HepG2 (cell line): ENCODE results near the gene SIDT1. TPM values are rescaled to one million over a fixed set of nuclear protein-coding genes. Genes with fewer than 3 reads are reported as not detected.

ENCODE experiments used
- ATAC-seq: fragments of 200-7000 bp; cut with Tn5 transposase; 3 replicates; pipeline ENCODE4 v1.9.1; 2020; ENCODE audit warnings: mild to moderate bottlenecking, moderate library complexity
- BruUV-seq: library from RNA; stranded (reverse); fragments of 400-500 nt; replicated peaks from 2 replicates; lab custom pipeline; 2021; lab: Mats Ljungman, UMichigan
- CTCF ChIA-PET: fragments of 300-600 bp; formaldehyde crosslinking; extraction: SDS; loops from one replicate; lab custom pipeline; 2021; ENCODE audit warnings: low total read pairs, inconsistent platforms, low intra/inter-chr PET ratio; lab: Yijun Ruan, JAX
- POLR2A ChIA-PET: fragments of 350-600 bp; sonication (Branson Sonifier 250); formaldehyde crosslinking; loops from one replicate; lab custom pipeline; 2020; ENCODE audit warnings: antibody characterized with exemption, inconsistent platforms; lab: Yijun Ruan, JAX
- DNase-seq: peaks from one replicate; pipeline ENCODE4 v3.0.0-alpha.2; 2015; ENCODE audit warnings: low spot score
- FAIRE-seq: peaks from 3 replicates; lab custom pipeline; 2011; peaks lifted over from hg19 to GRCh38; lab: Jason Lieb, UNC
- H2AFZ ChIP-seq: one replicate; pipeline ENCODE4 v1.6.1; 2011; ENCODE audit warnings: low read length, inconsistent platforms
- H3K27ac ChIP-seq: fragments of 300-600 bp; 3 replicates; pipeline ENCODE4 v1.8.0; 2011; ENCODE audit warnings: mixed run types, mild to moderate bottlenecking, mixed read lengths, low read length, inconsistent platforms; ENCODE audit not compliant: insufficient read depth; ENCODE audit errors: extremely low read length
- H3K27me3 ChIP-seq, 2 experiments: fragments of 200-600 bp in 1 of 2; 2 replicates in 1 of 2; 3 replicates in 1 of 2; pipeline versions ENCODE4 v1.6.0 to v1.8.0; 2011; ENCODE audit warnings: low read length in 2 of 2, mild to moderate bottlenecking in 2 of 2, moderate library complexity in 2 of 2, inconsistent platforms in 1 of 2; ENCODE audit not compliant: insufficient read depth in 2 of 2, control insufficient read depth in 1 of 2
- H3K36me3 ChIP-seq, 2 experiments: fragments of 200-600 bp in 1 of 2; replicated peaks in 1 of 2; 2 replicates in 1 of 2; 3 replicates in 1 of 2; pipeline versions ENCODE4 v1.5.1 to v1.8.0; 2011; ENCODE audit warnings: low read length in 2 of 2, inconsistent platforms in 1 of 2; ENCODE audit not compliant: insufficient read depth in 2 of 2, control insufficient read depth in 1 of 2
- H3K4me1 ChIP-seq: 2 replicates; pipeline ENCODE4 v1.5.1; 2012; ENCODE audit warnings: low read length, inconsistent platforms; ENCODE audit not compliant: insufficient read depth
- H3K4me2 ChIP-seq: 2 replicates; pipeline ENCODE4 v1.6.0; 2011; ENCODE audit warnings: low read depth, low read length, inconsistent platforms
- H3K4me3 ChIP-seq, 3 experiments: fragments of 200-600 bp in 1 of 3; sonication (generic), shearing (Covaris generic) in 1 of 3; replicated peaks in 1 of 3; 2 replicates each; pipeline ENCODE4 v1.5.1; 2011 to 2016; ENCODE audit warnings: low read length in 3 of 3, inconsistent platforms in 2 of 3, low read depth in 2 of 3, mild to moderate bottlenecking in 2 of 3, control low read depth in 1 of 3, mixed read lengths in 1 of 3; ENCODE audit not compliant: insufficient read depth in 1 of 3
- H3K79me2 ChIP-seq: one replicate; pipeline ENCODE4 v1.6.1; 2011; ENCODE audit warnings: low read length, inconsistent platforms; ENCODE audit not compliant: insufficient read depth
- H3K9ac ChIP-seq: 2 replicates; pipeline ENCODE4 v1.6.0; 2011; ENCODE audit warnings: mild to moderate bottlenecking, low read depth, low read length, inconsistent platforms; ENCODE audit not compliant: insufficient read depth
- H3K9me3 ChIP-seq: 2 replicates; pipeline ENCODE4 v1.5.1; 2012; ENCODE audit warnings: mild to moderate bottlenecking, low read length
- H4K20me1 ChIP-seq: 2 replicates; pipeline ENCODE4 v1.6.0; 2011; ENCODE audit warnings: inconsistent platforms, mild to moderate bottlenecking, low read length, moderate library complexity; ENCODE audit not compliant: insufficient read depth
- MAX ChIP-seq: IDR thresholded peaks from 2 replicates; pipeline ENCODE4 v1.6.1; 2012; ENCODE audit warnings: inconsistent platforms
- MBNL3 ChIP-seq: fragments of 250-450 bp; sonication (Bioruptor Pico); conservative IDR thresholded peaks from 2 replicates; pipeline ENCODE4 v1.8.0; 2022; ENCODE audit warnings: mild to moderate bottlenecking, inconsistent platforms
- PCBP2 ChIP-seq: fragments of 200-400 bp; formaldehyde crosslinking; optimal IDR thresholded peaks from 2 replicates; pipeline ENCODE3; 2018; ENCODE audit warnings: low read length, low read depth; ENCODE audit not compliant: poor library complexity, severe bottlenecking
- POLR2AphosphoS2 ChIP-seq: IDR thresholded peaks from 2 replicates; pipeline ENCODE4 v1.6.1; 2011; ENCODE audit warnings: low read depth, low read length, improper control_type of control experiment
- RFX1 ChIP-seq: fragments of 450-650 bp; IDR thresholded peaks from 2 replicates; pipeline ENCODE4 v1.6.1; 2017
- TAF15 ChIP-seq: fragments of 200-400 bp; formaldehyde crosslinking; IDR thresholded peaks from one replicate; pipeline ENCODE4 v1.6.1; 2018; ENCODE audit warnings: mild to moderate bottlenecking, low read depth, low read length; ENCODE audit not compliant: poor library complexity, severe bottlenecking
- ZFP1 ChIP-seq: IDR thresholded peaks from 2 replicates; pipeline ENCODE4 v1.6.1; 2016
- ZNF160 ChIP-seq: sonication (generic); formaldehyde crosslinking; IDR thresholded peaks from 2 replicates; pipeline ENCODE4 v1.8.0; 2022; ENCODE audit warnings: mild to moderate bottlenecking, inconsistent platforms, missing genetic modification reagents
- ZNF556 ChIP-seq: sonication (generic); formaldehyde crosslinking; IDR thresholded peaks from 2 replicates; pipeline ENCODE4 v1.4.0; 2020; ENCODE audit warnings: mild to moderate bottlenecking, missing genetic modification reagents, borderline replicate concordance
- ZNF629 ChIP-seq: sonication (generic); formaldehyde crosslinking; conservative IDR thresholded peaks from 2 replicates; pipeline ENCODE4 v1.5.0; 2020; ENCODE audit warnings: missing genetic modification reagents
- WGBS: methylation state at CpG from one replicate; pipeline ENCODE4 v1.1.6; 2017; ENCODE audit warnings: low lambda C conversion rate; 5-methylcytosine and 5-hydroxymethylcytosine counted together
- in situ Hi-C: cut with HindIII; loops from 2 replicates; pipeline ENCODE4 v1.10.0; 2017; ENCODE audit warnings: low pct_unique_long_range_greater_than_20kb; ENCODE audit not compliant: extremely low pct_ligation_motif_present
- intact Hi-C: fragments of 100-400 bp; cut with micrococcal nuclease; formaldehyde crosslinking; loops from one replicate; pipeline ENCODE4 v1.10.0; 2022; ENCODE audit not compliant: unreplicated experiment
- polyA plus RNA-seq, 8 experiments: library from polyadenylated mRNA; depleted of rRNA in 3 of 8; stranded (reverse) in 7 of 8; unstranded in 1 of 8; fragments of >200 nt; fragmentation: Illumina TruSeq in 4 of 8; extraction: Trizol in 4 of 8; gene quantifications; 2 replicates each; pipeline versions ENCODE4 v1.2.1 to v1.2.3, GENCODE V29; 2011 to 2016; ENCODE audit warnings: low read depth in 4 of 8, missing spikeins in 1 of 8, mixed read lengths in 1 of 8; ENCODE audit not compliant: insufficient read depth in 1 of 8
- total RNA-seq, 5 experiments: library from RNA; depleted of rRNA; stranded (reverse); fragments of >200 nt; fragmentation: Illumina TruSeq; extraction: Trizol; gene quantifications; 2 replicates each; pipeline ENCODE4 v1.2.3, GENCODE V29; 2016; ENCODE audit warnings: low read depth in 1 of 5
- TF ChIP-seq, protein P1 (sequence below): sonication (generic); formaldehyde crosslinking; IDR thresholded peaks from 2 replicates; pipeline ENCODE4 v1.5.0; 2020; ENCODE audit warnings: missing genetic modification reagents, mild to moderate bottlenecking, borderline replicate concordance
- TF ChIP-seq, protein P2 (sequence below): IDR thresholded peaks from 2 replicates; pipeline ENCODE4 v1.6.1; 2016; ENCODE audit warnings: missing biosample characterization, missing genetic modification reagents, low read depth
- TF ChIP-seq, protein P3 (sequence below): IDR thresholded peaks from 2 replicates; pipeline ENCODE4 v1.6.1; 2012; ENCODE audit warnings: low read length, improper control_type of control experiment
- TF ChIP-seq, protein P4 (sequence below): fragments of 450-650 bp; IDR thresholded peaks from 2 replicates; pipeline ENCODE4 v1.6.1; 2017; ENCODE audit warnings: mild to moderate bottlenecking

SIDT1 gene
- total and polyA plus RNA-seq, 2 of the 13 experiments (the other 11 are each of a cell fraction or from before 2014, with no cell fraction given): 0.07 TPM

GRCh38 chr3:113532698-113533533, 561 bp downstream of the SIDT1 start:
- Histone ChIP-seq H2AFZ (peak overlapping the region; percentile 51), H3K4me2 (peak overlapping the region; percentile 75), H3K27ac (no peak overlapping the region), H4K20me1 (no peaks in the 10 kb centered on the region), H3K4me3 (peak overlapping the region; percentile 50 to 72 (median 61)), H3K79me2 (no peaks in the 10 kb centered on the region), H3K9ac (0 out of 2 replicates have a peak overlapping the region, but pooled peaks have one; percentile 4), H3K27me3 (peaks cover 1 to 44% of the 10 kb centered on the region in 2 experiments; a peak in 3 of 5 replicates), H3K9me3 (no peaks in the 10 kb centered on the region), H3K4me1 (peaks cover 16% of the 10 kb centered on the region), H3K36me3 (no peaks in the 10 kb centered on the region)
- BruUV-seq: no TSS peak
- intact Hi-C loops (loop anchor here (2.0 kb wide), 1 partner anchor 18 kb away; the partner anchor contains the start of gene SPICE1), in situ Hi-C loops (no loop called here)
- FAIRE-seq (no peak), ATAC-seq (peak; percentile 85), DNase-seq (no peak)
- ChIA-PET CTCF (no interaction called here), POLR2A (no interaction called here)
- WGBS: 3% methylated on average over 31 of the region's 66 CpGs
- TF ChIP-seq, protein P1, sequence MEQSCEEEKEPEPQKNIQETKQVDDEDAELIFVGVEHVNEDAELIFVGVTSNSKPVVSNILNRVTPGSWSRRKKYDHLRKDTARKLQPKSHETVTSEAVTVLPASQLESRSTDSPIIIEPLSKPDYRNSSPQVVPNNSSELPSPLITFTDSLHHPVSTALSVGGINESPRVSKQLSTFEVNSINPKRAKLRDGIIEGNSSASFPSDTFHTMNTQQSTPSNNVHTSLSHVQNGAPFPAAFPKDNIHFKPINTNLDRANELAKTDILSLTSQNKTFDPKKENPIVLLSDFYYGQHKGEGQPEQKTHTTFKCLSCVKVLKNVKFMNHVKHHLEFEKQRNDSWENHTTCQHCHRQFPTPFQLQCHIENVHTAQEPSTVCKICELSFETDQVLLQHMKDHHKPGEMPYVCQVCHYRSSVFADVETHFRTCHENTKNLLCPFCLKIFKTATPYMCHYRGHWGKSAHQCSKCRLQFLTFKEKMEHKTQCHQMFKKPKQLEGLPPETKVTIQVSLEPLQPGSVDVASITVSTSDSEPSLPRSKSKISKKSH (CRISPR knock-in tag): no peak
- TF ChIP-seq PCBP2 (no peak), TAF15 (no peak), RFX1 (no peak), ZNF556 (CRISPR knock-in tag) (no peak), ZFP1 (CRISPR knock-in tag) (no peak), MBNL3 (no peak), MAX (peak; percentile 21; the same call in 1 of the 2 replicates), ZNF629 (CRISPR knock-in tag) (no peak), ZNF160 (CRISPR knock-in tag) (no peak), POLR2AphosphoS2 (no peak)
- TF ChIP-seq, protein P2, sequence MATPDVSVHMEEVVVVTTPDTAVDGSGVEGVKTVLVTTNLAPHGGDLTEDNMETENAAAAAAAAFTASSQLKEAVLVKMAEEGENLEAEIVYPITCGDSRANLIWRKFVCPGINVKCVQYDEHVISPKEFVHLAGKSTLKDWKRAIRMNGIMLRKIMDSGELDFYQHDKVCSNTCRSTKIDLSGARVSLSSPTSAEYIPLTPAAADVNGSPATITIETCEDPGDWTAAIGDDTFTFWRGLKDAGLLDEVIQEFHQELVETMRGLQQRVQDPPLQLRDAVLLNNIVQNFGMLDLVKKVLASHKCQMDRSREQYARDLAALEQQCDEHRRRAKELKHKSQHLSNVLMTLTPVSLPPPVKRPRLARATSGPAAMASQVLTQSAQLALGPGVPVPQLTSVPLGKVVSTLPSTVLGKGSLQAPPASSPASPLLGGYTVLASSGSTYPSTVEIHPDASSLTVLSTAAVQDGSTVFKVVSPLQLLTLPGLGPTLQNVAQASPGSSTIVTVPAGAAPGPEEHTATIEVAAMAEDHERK (CRISPR knock-in tag): no peak
- TF ChIP-seq, protein P3, sequence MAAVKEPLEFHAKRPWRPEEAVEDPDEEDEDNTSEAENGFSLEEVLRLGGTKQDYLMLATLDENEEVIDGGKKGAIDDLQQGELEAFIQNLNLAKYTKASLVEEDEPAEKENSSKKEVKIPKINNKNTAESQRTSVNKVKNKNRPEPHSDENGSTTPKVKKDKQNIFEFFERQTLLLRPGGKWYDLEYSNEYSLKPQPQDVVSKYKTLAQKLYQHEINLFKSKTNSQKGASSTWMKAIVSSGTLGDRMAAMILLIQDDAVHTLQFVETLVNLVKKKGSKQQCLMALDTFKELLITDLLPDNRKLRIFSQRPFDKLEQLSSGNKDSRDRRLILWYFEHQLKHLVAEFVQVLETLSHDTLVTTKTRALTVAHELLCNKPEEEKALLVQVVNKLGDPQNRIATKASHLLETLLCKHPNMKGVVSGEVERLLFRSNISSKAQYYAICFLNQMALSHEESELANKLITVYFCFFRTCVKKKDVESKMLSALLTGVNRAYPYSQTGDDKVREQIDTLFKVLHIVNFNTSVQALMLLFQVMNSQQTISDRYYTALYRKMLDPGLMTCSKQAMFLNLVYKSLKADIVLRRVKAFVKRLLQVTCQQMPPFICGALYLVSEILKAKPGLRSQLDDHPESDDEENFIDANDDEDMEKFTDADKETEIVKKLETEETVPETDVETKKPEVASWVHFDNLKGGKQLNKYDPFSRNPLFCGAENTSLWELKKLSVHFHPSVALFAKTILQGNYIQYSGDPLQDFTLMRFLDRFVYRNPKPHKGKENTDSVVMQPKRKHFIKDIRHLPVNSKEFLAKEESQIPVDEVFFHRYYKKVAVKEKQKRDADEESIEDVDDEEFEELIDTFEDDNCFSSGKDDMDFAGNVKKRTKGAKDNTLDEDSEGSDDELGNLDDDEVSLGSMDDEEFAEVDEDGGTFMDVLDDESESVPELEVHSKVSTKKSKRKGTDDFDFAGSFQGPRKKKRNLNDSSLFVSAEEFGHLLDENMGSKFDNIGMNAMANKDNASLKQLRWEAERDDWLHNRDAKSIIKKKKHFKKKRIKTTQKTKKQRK: no peak
- TF ChIP-seq, protein P4, sequence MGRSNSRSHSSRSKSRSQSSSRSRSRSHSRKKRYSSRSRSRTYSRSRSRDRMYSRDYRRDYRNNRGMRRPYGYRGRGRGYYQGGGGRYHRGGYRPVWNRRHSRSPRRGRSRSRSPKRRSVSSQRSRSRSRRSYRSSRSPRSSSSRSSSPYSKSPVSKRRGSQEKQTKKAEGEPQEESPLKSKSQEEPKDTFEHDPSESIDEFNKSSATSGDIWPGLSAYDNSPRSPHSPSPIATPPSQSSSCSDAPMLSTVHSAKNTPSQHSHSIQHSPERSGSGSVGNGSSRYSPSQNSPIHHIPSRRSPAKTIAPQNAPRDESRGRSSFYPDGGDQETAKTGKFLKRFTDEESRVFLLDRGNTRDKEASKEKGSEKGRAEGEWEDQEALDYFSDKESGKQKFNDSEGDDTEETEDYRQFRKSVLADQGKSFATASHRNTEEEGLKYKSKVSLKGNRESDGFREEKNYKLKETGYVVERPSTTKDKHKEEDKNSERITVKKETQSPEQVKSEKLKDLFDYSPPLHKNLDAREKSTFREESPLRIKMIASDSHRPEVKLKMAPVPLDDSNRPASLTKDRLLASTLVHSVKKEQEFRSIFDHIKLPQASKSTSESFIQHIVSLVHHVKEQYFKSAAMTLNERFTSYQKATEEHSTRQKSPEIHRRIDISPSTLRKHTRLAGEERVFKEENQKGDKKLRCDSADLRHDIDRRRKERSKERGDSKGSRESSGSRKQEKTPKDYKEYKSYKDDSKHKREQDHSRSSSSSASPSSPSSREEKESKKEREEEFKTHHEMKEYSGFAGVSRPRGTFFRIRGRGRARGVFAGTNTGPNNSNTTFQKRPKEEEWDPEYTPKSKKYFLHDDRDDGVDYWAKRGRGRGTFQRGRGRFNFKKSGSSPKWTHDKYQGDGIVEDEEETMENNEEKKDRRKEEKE: no peak
